Sigmoid colon (tissue), 7 donors: ENCODE data around the gene NTRK3. TPM values are rescaled to one million over a fixed set of nuclear protein-coding genes. Genes with fewer than 3 reads are reported as not detected.

Experiments used
- DNase-seq: peaks from one replicate; pipeline ENCODE4 v3.0.0-alpha.2; 2019
- H3K27ac ChIP-seq, 4 donors: fragments of 200-600 bp; sonication (generic); one replicate each; pipeline ENCODE4 v1.5.1; 2016 to 2019; ENCODE audit warnings: mild to moderate bottlenecking in 1 of 4
- H3K27me3 ChIP-seq, 3 donors: fragments of 200-600 bp; sonication (generic); one replicate each; pipeline ENCODE4 v1.5.1; 2019; ENCODE audit warnings: mild to moderate bottlenecking in 1 of 3
- H3K36me3 ChIP-seq, 4 donors: fragments of 200-600 bp; sonication (generic); one replicate each; pipeline ENCODE4 v1.5.1; 2016 to 2019
- H3K4me1 ChIP-seq, 4 donors: fragments of 200-600 bp; sonication (generic); one replicate each; pipeline ENCODE4 v1.5.1; 2017 to 2019
- H3K4me3 ChIP-seq, 4 donors: fragments of 200-600 bp; sonication (generic); one replicate each; pipeline ENCODE4 v1.5.1; 2017 to 2019; ENCODE audit warnings: mild to moderate bottlenecking in 2 of 4, moderate library complexity in 1 of 4
- H3K9me3 ChIP-seq, 4 donors: fragments of 200-600 bp in 3 of 4; sonication (generic) in 3 of 4; one replicate each; pipeline versions ENCODE4 v1.5.1 to v1.6.1; 2013 to 2019
- CTCF ChIP-seq, 4 experiments: fragments of 450-650 bp in 3 of 4; fragments of 200-600 bp in 1 of 4; IDR thresholded peaks; one replicate each; pipeline ENCODE4 v1.5.1; 2016 to 2019; ENCODE audit warnings: antibody characterized with exemption in 4 of 4, mild to moderate bottlenecking in 3 of 4, moderate library complexity in 2 of 4
- EP300 ChIP-seq, 4 donors: sonication (generic); formaldehyde crosslinking; IDR thresholded peaks; one replicate each; pipeline ENCODE4 v1.6.1; 2017; ENCODE audit warnings: antibody characterized with exemption in 4 of 4
- POLR2A ChIP-seq, 2 donors: fragments of 450-650 bp; IDR thresholded peaks; one replicate each; pipeline ENCODE4 v1.6.1; 2016; ENCODE audit warnings: antibody characterized with exemption in 2 of 2, mild to moderate bottlenecking in 2 of 2, moderate library complexity in 2 of 2
- POLR2AphosphoS5 ChIP-seq, 4 donors: sonication (generic); formaldehyde crosslinking; IDR thresholded peaks; one replicate each; pipeline ENCODE4 v1.6.1; 2017; ENCODE audit warnings: antibody characterized with exemption in 4 of 4
- WGBS, 2 donors: extraction: QIAGEN DNeasy Blood & Tissue Kit; methylation state at CpG; one replicate each; pipeline ENCODE4 v1.1.7; 2013; 5-methylcytosine and 5-hydroxymethylcytosine counted together
- intact Hi-C: fragments of 100-400 bp; cut with DNase I; formaldehyde crosslinking; loops from one replicate; pipeline ENCODE4 v1.15.1; 2023
- polyA plus RNA-seq, 3 donors: library from polyadenylated mRNA; stranded (reverse); fragments of 200-250 nt; gene quantifications; one replicate each; pipeline ENCODE4 v1.2.3, GENCODE V29; 2013
- total RNA-seq, 4 donors: library from RNA; depleted of rRNA; stranded (reverse); fragments of >200 nt; gene quantifications; one replicate each; pipeline ENCODE4 v1.1.0, GENCODE V29; 2016
- donor health status: healthy with polysubstance abuse.
- donor health status: Bipolar disorder and iron deficiency.
- donor health status: healthy.

The NTRK3 gene
- total and polyA plus RNA-seq, 7 donors: 1.1 to 13.0 (median 3.6) TPM; not detected in 2

DNA sequence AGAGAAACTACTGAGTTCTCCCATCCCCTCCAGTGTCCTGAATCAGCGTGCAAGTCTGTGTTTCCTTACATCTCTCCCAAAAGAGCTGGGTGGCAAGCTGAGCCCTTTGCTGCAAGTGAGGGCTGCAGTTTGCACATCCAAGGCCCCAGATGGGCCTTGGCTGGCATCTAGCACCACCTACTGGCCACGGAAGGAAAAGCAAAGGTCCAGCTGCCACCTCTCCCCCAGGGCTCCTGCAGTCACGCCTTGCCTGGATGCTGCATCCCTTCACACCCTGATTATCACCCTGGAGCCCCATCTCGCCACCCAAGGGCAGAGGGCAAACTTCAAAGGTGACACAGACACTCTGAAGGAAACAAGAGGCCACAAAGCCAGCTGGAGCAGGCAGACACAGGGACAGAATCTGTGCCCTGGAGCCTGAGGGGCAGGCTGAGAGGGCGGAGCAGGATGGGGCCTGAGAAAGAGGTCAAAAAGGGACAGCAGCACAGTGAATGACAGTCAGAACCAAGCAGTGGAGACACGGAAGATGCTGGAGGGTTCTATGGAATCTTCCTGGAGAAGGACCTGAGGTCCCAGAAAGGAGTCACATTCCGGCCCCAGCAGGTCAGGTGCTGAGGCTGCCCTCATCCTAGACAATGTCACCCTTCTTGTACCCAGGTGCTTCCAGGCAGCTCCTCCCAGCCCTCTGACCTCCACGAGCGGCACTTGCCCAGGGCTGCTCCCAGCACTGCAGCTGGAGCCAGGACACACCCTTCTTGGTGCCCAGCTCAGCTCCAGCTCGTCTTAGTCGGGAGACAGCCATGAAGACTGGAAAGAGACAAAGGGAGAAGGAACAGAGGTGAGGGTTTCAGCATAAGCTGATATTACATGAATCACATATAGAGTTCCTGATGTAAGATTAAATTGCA, 18.3 kb upstream of the NTRK3 start:
- H3K4me1 ChIP-seq: no peaks in the 10 kb centered on the region
- intact Hi-C loops: no loop called here
- peaks cover under 1 to 5% (median 3%) of the 10 kb centered on the region in 3 donors for H3K27me3 ChIP-seq
- 27 to 43% methylated on average over 11 of the region's 11 CpGs for WGBS, 2 donors
- H3K9me3 ChIP-seq: no peaks in the 10 kb centered on the region
- H3K36me3 ChIP-seq: no peaks in the 10 kb centered on the region
- no peak overlapping the region for H3K27ac ChIP-seq
- DNase-seq: no peak
- H3K4me3 ChIP-seq: no peak overlapping the region
- no peak for TF ChIP-seq POLR2A (IDR thresholded peaks at IDR 0.05)
- peak; percentile 27 to 80 (median 66) for TF ChIP-seq CTCF (IDR thresholded peaks at IDR 0.05)
- no peak for TF ChIP-seq POLR2AphosphoS5 (IDR thresholded peaks at IDR 0.05)
- no peak for TF ChIP-seq EP300 (IDR thresholded peaks at IDR 0.05)

DNA sequence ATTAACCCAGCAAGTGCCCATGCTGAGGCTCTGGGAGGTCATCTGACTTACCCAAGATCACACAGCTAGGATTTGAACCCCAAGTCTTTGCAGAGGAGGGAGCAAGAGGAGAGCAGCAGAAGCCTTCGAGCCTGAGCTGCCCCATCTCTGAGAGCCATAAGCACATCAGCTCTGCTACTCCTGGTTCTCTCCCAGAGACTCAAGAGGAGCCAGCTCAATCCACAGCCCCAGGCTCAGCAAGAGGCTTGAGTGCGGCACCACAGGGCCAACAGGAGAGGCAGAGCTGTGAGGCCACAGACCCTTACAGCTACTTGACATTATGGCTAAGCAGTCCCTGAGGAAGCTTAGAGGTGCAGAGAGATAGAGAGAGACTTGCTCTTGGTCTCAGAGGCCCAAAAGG, 15.9 kb upstream of the NTRK3 start:
- Histone ChIP-seq H3K9me3 (no peaks in the 10 kb centered on the region), H3K4me3 (no peak overlapping the region), H3K36me3 (no peaks in the 10 kb centered on the region), H3K27ac (no peak overlapping the region), H3K27me3 (peaks cover 0 to 5% (median 0%) of the 10 kb centered on the region in 3 donors), H3K4me1 (no peaks in the 10 kb centered on the region)
- intact Hi-C loops: no loop called here
- WGBS, 2 donors: 83 to 85% methylated on average over 2 of the region's 2 CpGs
- DNase-seq: no peak
- TF ChIP-seq POLR2A (IDR thresholded peaks at IDR 0.05): no peak
- TF ChIP-seq POLR2AphosphoS5 (IDR thresholded peaks at IDR 0.05): no peak
- no peak for TF ChIP-seq EP300 (IDR thresholded peaks at IDR 0.05)
- no peak for TF ChIP-seq CTCF (IDR thresholded peaks at IDR 0.05)

- DNase-seq: no peak
- no peak overlapping the region for H3K4me3 ChIP-seq
- peaks cover 0 to 3% (median 0%) of the 10 kb centered on the region in 3 donors for H3K27me3 ChIP-seq
- WGBS, 2 donors: 49 to 69% methylated on average over 4 of the region's 4 CpGs
- H3K36me3 ChIP-seq: no peaks in the 10 kb centered on the region
- H3K9me3 ChIP-seq: no peaks in the 10 kb centered on the region
- intact Hi-C loops: no loop called here
- H3K27ac ChIP-seq: no peak overlapping the region
- H3K4me1 ChIP-seq: no peaks in the 10 kb centered on the region
- TF ChIP-seq POLR2AphosphoS5 (IDR thresholded peaks at IDR 0.05) (no peak), POLR2A (IDR thresholded peaks at IDR 0.05) (no peak), CTCF (IDR thresholded peaks at IDR 0.05) (no peak), EP300 (IDR thresholded peaks at IDR 0.05) (no peak)
Observed at GRCh38 chr15:88269356-88270062, 13.0 kb upstream of the NTRK3 start.

- no peak overlapping the region for H3K27ac ChIP-seq
- TF ChIP-seq POLR2A (IDR thresholded peaks at IDR 0.05): no peak
- TF ChIP-seq POLR2AphosphoS5 (IDR thresholded peaks at IDR 0.05): no peak
- TF ChIP-seq CTCF (IDR thresholded peaks at IDR 0.05): no peak
- TF ChIP-seq EP300 (IDR thresholded peaks at IDR 0.05): no peak
- no peaks in the 10 kb centered on the region for H3K36me3 ChIP-seq
- DNase-seq: no peak
- intact Hi-C loops: no loop called here
- H3K4me3 ChIP-seq: no peak overlapping the region
- peaks cover 0 to 3% (median 0%) of the 10 kb centered on the region in 3 donors for H3K27me3 ChIP-seq
- 64 to 75% methylated on average over 5 of the region's 5 CpGs for WGBS, 2 donors
- no peaks in the 10 kb centered on the region for H3K4me1 ChIP-seq
- no peaks in the 10 kb centered on the region for H3K9me3 ChIP-seq
Observed at GRCh38 chr15:88267720-88268119, 11.2 kb upstream of the NTRK3 start.
